Heart left ventricle (tissue), 13 donors: ENCODE results near the gene RETN.

Experiments used
- CTCF ChIP-seq, 12 donors: fragments of 200-600 bp; sonication (generic) in 4 of 12; IDR thresholded peaks; one replicate each; pipeline versions ENCODE4 v1.5.0 to v1.8.0; 2018 to 2022; ENCODE audit warnings: antibody characterized with exemption in 12 of 12, mild to moderate bottlenecking in 5 of 12
- POLR2A ChIP-seq, 2 donors: fragments of 450-650 bp; IDR thresholded peaks; one replicate each; pipeline ENCODE4 v1.6.1; 2017; ENCODE audit warnings: antibody characterized with exemption in 2 of 2, mild to moderate bottlenecking in 2 of 2, moderate library complexity in 2 of 2
- donor health status: ischemic (EF 13 %, LVEDD 7.1; RV severe dilation, severe dysfunction).
- donor health status: DM: no; HTN: yes; CAD: no.
- donor health status: DM: no; HTN: no; CAD: no.
- donor health status: ischemic (EF 25% LVEDD 6.9; RV normal size, moderate dysfunction).
- donor health status: ischemic (EF 25% LVEDD 5.7; RV mildly dilated, moderate dysfunction).
- donor health status: ischemic (EF 35%, LVEDD 5.7; RV mildly dilated, moderate dysfunction).
- donor health status: nonischemic (EF 11% LVEDD 7.7; RV severe dilation, severe dysfunction).
- donor health status: DM: yes; HTN: yes; CAD: no.
- donor health status: PGD.
- donor health status: ischemic (EF 29% LVEDD 5.4; RV normal size, mild dysfunction).
- donor health status: nonischemic (EF 23%, LVEDD 6.1; RV moderate dilation, normal function).

- TF ChIP-seq CTCF (IDR thresholded peaks at IDR 0.05) (no peak), POLR2A (IDR thresholded peaks at IDR 0.05) (no peak)
Observed at GRCh38 chr19:7662657-7663056, 6.2 kb upstream of the RETN start.
